AG20443 (cell line): ENCODE measurements around the gene SRGAP1.
A peak's percentile ranks its signal among the peaks of the same experiment; 100 is the strongest.
"Not testable (repeated sequence)": the region's sequence is repeated elsewhere in the genome, so short reads cannot be mapped to it uniquely, and the experiment has no call there.

Experiments
- DNase-seq: peaks from one replicate; pipeline ENCODE4 v3.0.0; 2012; ENCODE audit warnings: low spot score, mixed read lengths

The SRGAP1 gene

GRCh38 chr12:63838411-63838810 lies 6.1 kb upstream of the SRGAP1 start:
- DNase-seq, result no peak

- no peak for DNase-seq
Observed at GRCh38 chr12:63841011-63841410, 3.5 kb upstream of the SRGAP1 start.

GRCh38 chr12:63841571-63841970 lies 2.9 kb upstream of the SRGAP1 start:
- DNase-seq, result no peak

GRCh38 chr12:63842750-63843149 lies 1.8 kb upstream of the SRGAP1 start:
- not testable (repeated sequence) for DNase-seq

GRCh38 chr12:63843254-63843720 lies 1.2 kb upstream of the SRGAP1 start:
- DNase-seq, result no peak

- peak; percentile 96 for DNase-seq
Observed at GRCh38 chr12:63843721-63844390, 644 bp upstream of the SRGAP1 start.

GRCh38 chr12:63845726-63846125 lies 1.2 kb downstream of the SRGAP1 start:
- peak; percentile 51 for DNase-seq

GRCh38 chr12:63846238-63846967 lies 1.9 kb downstream of the SRGAP1 start:
- DNase-seq, result peak; percentile 17

- no peak for DNase-seq
Observed at GRCh38 chr12:63848450-63848849, 4.0 kb downstream of the SRGAP1 start.

- no peak for DNase-seq
Observed at GRCh38 chr12:63849106-63849620, 4.7 kb downstream of the SRGAP1 start.

- no peak for DNase-seq
Observed at GRCh38 chr12:63849641-63850040, 5.1 kb downstream of the SRGAP1 start.

- no peak for DNase-seq
Observed at GRCh38 chr12:63853978-63854377, 9.5 kb downstream of the SRGAP1 start.

- no peak for DNase-seq
Observed at GRCh38 chr12:63855299-63855698, 10.8 kb downstream of the SRGAP1 start.

- peak; percentile 32 for DNase-seq
Observed at GRCh38 chr12:63857771-63858670, 13.5 kb downstream of the SRGAP1 start.

GRCh38 chr12:63859880-63860279 lies 15.4 kb downstream of the SRGAP1 start:
- not testable (repeated sequence) for DNase-seq

- peak; percentile 61 for DNase-seq
Observed at GRCh38 chr12:63862187-63862968, 17.9 kb downstream of the SRGAP1 start.

GRCh38 chr12:63862969-63863230 lies 18.4 kb downstream of the SRGAP1 start:
- DNase-seq, result no peak

GRCh38 chr12:63863658-63864453 lies 19.4 kb downstream of the SRGAP1 start:
- no peak for DNase-seq

GRCh38 chr12:63864454-63864706 lies 19.9 kb downstream of the SRGAP1 start:
- DNase-seq, result no peak

GRCh38 chr12:63865448-63865847 lies 20.9 kb downstream of the SRGAP1 start:
- no peak for DNase-seq

GRCh38 chr12:63867053-63867452 lies 22.6 kb downstream of the SRGAP1 start:
- DNase-seq, result no peak
